T-helper 1 cell treated with Interleukin-12 subunit alpha and Interleukin-12 subunit beta and Interleukin-4 antibody, amounts not matched to agents 30 μg/mL and 1 μg/mL, for 36 hours (primary cell): Measurements from ENCODE around the gene STK32B.

Source experiments
- H3K27ac Mint-ChIP-seq: one replicate; pipeline ENCODE4 v1.8.0; 2021; ENCODE audit warnings: mild to moderate bottlenecking, mixed read lengths
- H3K27me3 Mint-ChIP-seq: one replicate; pipeline ENCODE4 v1.8.0; 2021; ENCODE audit warnings: low read depth, mixed read lengths
- H3K36me3 Mint-ChIP-seq: one replicate; pipeline ENCODE4 v1.8.0; 2021; ENCODE audit warnings: low read depth, mixed read lengths
- H3K4me1 Mint-ChIP-seq: one replicate; pipeline ENCODE4 v1.8.0; 2021; ENCODE audit warnings: low read depth, mixed read lengths
- H3K4me3 Mint-ChIP-seq: one replicate; pipeline ENCODE4 v1.8.0; 2021; ENCODE audit warnings: mild to moderate bottlenecking, moderate library complexity, mixed read lengths
- H3K9me3 Mint-ChIP-seq: one replicate; pipeline ENCODE4 v1.8.0; 2021; ENCODE audit warnings: mixed read lengths

The STK32B gene

DNA sequence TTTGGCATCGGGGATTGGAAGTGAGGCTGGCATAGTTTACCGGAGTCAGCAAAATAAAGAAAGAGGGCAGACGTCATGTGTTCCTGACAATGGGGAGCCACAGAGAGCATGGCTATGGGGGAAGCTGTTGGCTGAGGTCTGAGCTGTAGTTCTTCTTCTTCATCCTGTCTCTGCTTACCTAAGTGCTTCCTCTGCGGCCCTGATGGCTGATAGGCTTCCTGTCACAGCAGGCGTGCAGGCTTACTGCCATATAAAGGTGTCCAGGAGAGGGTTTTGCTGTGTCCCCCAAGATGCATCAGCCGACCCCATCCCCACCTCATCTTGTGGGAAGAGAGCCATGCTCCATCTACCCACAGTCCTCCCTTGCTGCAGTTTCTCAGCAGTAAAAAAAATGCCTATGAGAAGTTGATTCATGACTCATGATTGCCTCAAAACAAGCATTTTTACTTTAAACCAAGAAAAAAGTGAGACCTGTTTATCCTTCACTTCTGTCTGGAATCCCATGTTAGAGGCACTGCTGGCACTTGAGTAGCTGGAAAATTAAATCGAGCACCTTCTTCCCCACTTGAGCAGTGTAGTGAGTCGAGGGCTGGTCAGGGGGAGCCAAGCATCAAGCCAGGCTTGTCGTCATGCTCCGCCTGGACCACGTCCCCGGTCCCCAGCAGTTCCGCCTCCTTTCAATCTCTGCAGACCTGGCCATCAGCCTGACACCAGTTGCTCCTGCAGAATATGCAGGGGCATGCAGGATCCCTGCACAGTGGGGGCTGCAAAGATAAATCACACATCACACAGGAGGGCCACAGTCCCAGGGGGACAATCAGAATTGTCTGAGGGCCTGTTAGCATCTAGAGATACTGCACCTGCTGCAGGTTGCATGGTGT lies 419.3 kb downstream of the STK32B start:
- Mint-ChIP-seq H3K4me1 (no peaks in the 10 kb centered on the region), H3K4me3 (no peak overlapping the region), H3K36me3 (no peaks in the 10 kb centered on the region), H3K9me3 (no peaks in the 10 kb centered on the region), H3K27me3 (no peaks in the 10 kb centered on the region), H3K27ac (no peak overlapping the region)

DNA sequence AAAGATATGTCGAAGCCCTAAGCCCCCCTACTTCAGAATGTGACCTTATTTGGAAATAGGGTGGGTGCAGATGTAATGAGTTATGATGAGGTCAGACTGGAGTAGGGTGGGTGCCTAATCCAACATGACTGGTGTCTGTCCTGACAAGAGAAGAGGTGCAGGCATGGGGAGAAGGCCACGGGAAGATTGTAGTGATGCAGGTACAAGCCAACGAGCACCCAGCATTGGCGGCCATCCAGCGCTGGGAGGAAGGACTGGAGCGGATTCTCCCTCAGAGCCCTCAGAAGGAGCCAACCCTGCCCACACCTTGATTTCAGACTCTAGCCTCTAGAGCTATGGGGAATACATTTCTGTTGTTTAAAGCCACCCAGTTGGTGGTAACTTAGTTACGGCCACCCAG lies 419.9 kb downstream of the STK32B start:
- H3K4me3 Mint-ChIP-seq = no peak overlapping the region
- H3K9me3 Mint-ChIP-seq = no peaks in the 10 kb centered on the region

DNA sequence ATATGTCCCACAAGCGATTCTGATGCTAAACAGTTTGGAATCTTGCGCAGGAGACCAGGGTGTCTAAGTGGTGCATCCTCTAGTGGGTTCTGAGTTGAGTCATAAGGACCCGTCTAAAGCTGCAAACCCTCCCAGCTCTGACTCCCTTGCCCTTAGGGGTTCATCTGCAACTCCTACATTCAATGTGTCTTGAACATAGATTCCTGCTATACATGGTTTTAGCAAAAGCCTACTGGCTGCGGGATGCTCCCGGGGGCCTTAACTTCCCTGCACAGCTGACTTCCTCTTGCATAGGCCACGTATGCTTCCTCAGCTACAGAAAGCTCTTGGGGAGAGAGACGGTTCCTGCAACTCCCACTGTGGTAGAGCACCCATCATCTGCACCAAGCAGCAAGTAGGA lies 420.4 kb downstream of the STK32B start:
- H3K27me3 Mint-ChIP-seq = no peaks in the 10 kb centered on the region

More for the DNA sequence above, 419.9 kb downstream of the STK32B start:
- no peaks in the 10 kb centered on the region for H3K36me3 Mint-ChIP-seq
- no peak overlapping the region for H3K27ac Mint-ChIP-seq
- H3K4me1 Mint-ChIP-seq = no peaks in the 10 kb centered on the region
- H3K27me3 Mint-ChIP-seq = no peaks in the 10 kb centered on the region

DNA sequence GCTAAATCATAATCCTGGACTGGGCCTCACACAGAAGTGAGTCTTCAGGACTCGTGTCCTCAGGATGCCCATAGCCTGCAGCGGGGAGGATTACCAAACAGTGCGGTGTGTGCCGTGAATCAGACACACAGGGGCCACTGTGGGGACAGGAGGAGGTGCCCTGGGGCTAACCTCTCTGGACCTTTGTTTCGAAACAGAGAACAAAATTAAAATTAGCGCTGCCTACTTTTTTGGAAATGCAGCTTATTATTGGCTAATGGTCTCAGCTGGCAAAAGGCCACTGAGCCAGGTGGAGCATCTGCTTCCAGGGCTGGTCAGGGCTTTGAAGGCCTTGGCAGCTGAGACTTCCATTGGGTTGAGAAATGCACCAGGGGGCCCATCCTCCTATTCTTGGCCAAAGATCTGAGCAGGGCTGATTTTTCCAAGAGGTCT lies 420.9 kb downstream of the STK32B start:
- H3K27me3 Mint-ChIP-seq = no peaks in the 10 kb centered on the region
- H3K27ac Mint-ChIP-seq = no peak overlapping the region
- no peak overlapping the region for H3K4me3 Mint-ChIP-seq
- peaks cover 4% of the 10 kb centered on the region for H3K9me3 Mint-ChIP-seq
- no peaks in the 10 kb centered on the region for H3K36me3 Mint-ChIP-seq
- H3K4me1 Mint-ChIP-seq = no peaks in the 10 kb centered on the region

More for the DNA sequence above, 420.4 kb downstream of the STK32B start:
- Mint-ChIP-seq H3K9me3 (peaks cover 4% of the 10 kb centered on the region), H3K4me1 (no peaks in the 10 kb centered on the region), H3K36me3 (no peaks in the 10 kb centered on the region), H3K4me3 (no peak overlapping the region), H3K27ac (no peak overlapping the region)

DNA sequence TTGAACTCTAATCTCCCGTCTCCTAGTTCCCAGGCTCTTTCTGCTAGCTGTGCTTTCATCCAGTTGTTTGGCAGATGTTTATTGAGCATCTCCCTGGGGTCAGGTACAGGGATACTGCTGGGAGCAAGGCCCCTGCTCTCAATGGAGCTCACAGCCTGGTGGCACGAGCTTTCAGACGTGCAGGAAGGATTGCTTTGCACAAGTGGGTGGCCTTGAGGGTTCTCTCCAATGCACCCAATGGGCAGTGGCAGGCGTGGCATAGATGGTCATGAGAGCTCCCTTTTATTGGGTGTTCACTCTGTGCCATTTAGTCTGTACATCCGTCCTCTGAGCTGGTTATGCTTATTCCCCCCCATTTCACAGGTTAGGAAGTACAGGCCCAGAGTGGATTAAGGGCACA lies 421.8 kb downstream of the STK32B start:
- H3K27ac Mint-ChIP-seq = no peak overlapping the region
- H3K27me3 Mint-ChIP-seq = no peaks in the 10 kb centered on the region
- peaks cover 6% of the 10 kb centered on the region for H3K9me3 Mint-ChIP-seq
- H3K4me1 Mint-ChIP-seq = no peaks in the 10 kb centered on the region
- no peaks in the 10 kb centered on the region for H3K36me3 Mint-ChIP-seq
- no peak overlapping the region for H3K4me3 Mint-ChIP-seq

DNA sequence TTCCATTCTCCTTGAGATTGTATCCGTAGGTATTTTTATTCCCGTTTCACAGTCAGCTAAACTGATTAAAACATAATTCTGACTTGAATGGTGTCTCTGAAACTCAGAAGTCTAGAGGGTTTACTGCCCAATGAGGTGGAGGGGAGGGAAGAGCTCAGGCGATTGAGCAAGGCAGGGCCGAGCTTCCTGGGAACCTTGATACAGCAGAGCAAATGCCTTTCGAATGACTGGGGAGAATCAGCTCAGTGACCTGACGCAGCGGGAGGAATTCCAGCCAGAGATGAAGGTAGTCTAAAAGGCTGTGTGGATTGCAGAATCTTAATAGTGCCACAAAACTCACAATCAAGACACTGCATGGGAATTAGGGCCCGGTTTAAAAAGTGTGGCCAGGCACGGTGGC lies 423.5 kb downstream of the STK32B start:
- H3K4me1 Mint-ChIP-seq = no peaks in the 10 kb centered on the region
- no peak overlapping the region for H3K27ac Mint-ChIP-seq
- no peaks in the 10 kb centered on the region for H3K36me3 Mint-ChIP-seq
- no peak overlapping the region for H3K4me3 Mint-ChIP-seq
- H3K27me3 Mint-ChIP-seq = no peaks in the 10 kb centered on the region
- H3K9me3 Mint-ChIP-seq = peaks cover 7% of the 10 kb centered on the region

DNA sequence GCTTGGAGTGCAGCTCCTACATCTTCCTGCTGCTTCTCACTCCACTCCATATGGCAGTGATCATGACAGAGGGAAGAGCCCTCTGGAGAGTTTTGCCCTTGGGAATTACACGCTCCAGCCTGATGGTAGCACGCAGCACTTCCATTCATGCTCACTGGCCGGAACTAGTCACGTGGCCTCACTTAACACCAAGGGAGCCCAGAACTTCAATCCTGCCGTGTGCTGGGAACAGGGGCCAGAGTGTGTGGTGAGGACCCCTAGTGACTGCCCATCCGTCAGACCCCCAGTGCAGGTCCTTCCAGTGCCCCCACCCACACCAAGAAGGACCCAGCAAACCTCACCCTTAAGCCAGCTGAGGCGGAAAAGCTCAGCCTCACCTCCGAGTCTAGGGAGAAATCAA lies 426.3 kb downstream of the STK32B start:
- Mint-ChIP-seq H3K9me3 (peaks cover 7% of the 10 kb centered on the region), H3K27me3 (no peaks in the 10 kb centered on the region), H3K4me3 (no peak overlapping the region), H3K4me1 (no peaks in the 10 kb centered on the region), H3K27ac (no peak overlapping the region), H3K36me3 (no peaks in the 10 kb centered on the region)

DNA sequence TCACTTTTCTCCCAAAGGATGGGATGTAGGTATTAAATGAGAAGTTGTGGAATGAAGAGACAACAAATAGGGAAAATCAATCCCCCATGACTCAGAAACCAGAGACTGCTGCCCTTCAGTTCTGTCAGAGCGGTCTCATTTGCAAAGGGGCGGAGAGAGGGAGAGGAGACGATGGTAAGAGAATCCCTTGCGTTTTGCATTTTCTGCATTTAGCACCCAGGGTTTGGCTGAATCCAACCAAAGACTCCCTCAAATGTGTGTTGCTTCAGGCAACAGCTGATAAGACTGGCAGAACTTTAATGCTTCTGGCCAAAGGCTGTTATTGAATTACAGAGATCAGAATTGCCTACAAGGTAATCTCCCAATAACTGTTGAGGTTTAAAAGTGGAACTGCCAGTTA lies 426.9 kb downstream of the STK32B start:
- Mint-ChIP-seq H3K9me3 (peaks cover 7% of the 10 kb centered on the region), H3K4me1 (no peaks in the 10 kb centered on the region), H3K27me3 (no peaks in the 10 kb centered on the region), H3K27ac (no peak overlapping the region), H3K36me3 (no peaks in the 10 kb centered on the region), H3K4me3 (no peak overlapping the region)

DNA sequence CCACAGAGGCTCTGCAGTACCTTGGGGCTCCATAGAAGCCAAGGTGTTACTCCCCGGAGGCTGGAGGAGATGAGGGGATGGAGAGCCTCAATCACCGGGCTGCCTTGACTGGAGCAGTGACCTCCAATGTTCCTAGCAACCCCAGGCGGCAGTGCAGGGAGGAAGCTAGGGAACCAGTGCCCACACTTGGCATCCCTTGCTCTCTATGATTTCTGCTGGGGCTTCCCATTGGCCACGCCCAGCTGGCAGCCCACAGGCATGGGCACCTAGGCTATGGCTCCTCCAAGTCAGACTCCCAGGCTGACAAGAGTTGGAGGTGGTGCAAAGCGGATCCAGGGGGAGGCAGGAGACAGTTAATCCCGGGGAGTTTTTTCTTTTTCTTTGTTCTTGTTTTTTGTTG lies 427.4 kb downstream of the STK32B start:
- Mint-ChIP-seq H3K27ac (no peak overlapping the region), H3K36me3 (no peaks in the 10 kb centered on the region), H3K9me3 (peaks cover 7% of the 10 kb centered on the region)

DNA sequence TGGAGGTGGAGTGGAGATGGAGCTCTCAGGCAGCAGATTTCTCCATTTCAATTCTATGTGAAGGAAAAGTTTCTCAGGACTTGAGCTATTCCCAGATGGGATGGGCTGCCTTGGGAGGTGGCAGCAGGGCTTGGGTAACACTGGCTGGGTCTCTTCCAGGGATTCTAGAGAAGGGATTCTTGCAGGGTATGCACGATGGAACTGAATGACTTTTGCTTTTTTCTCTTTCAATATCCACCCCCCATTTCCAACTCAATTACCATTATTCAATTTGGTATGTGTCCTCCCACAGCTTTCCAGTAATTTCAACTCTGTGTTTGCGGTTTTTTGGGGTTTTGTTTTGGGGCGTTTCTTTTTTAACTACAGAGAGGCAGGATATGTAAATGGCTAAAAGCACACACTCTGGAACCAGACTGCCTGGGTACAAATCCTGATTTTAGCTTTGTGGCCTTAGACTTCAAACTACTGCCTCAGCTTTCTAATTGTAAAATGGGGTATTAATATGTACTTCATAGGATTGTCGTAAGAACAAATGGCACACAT lies 428.3 kb downstream of the STK32B start:
- H3K4me3 Mint-ChIP-seq = no peak overlapping the region
- H3K4me1 Mint-ChIP-seq = no peaks in the 10 kb centered on the region
- H3K36me3 Mint-ChIP-seq = no peaks in the 10 kb centered on the region
- H3K27me3 Mint-ChIP-seq = no peaks in the 10 kb centered on the region
- H3K27ac Mint-ChIP-seq = no peak overlapping the region
- H3K9me3 Mint-ChIP-seq = peaks cover 7% of the 10 kb centered on the region

More for the DNA sequence above, 427.4 kb downstream of the STK32B start:
- Mint-ChIP-seq H3K4me3 (no peak overlapping the region), H3K27me3 (no peaks in the 10 kb centered on the region), H3K4me1 (no peaks in the 10 kb centered on the region)

DNA sequence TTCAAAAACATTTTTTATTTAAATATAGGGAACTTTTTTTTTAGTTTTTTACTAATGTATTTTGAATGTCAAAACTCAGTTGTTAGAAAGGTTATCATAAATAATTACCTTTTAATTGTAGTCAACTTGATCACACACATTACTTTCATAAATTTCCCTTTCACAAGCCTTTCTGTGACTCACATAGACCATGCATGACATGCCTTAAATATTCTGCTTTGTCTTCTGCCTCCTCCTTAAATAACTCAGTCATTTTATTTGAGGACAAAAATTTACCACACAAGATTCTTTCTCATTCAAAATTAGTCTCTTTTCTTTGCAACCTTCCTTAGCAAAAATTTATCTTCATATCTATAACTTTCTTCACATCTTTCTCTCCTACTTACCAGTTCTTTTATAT lies 437.1 kb downstream of the STK32B start:
- Mint-ChIP-seq H3K4me1 (no peaks in the 10 kb centered on the region), H3K4me3 (no peak overlapping the region), H3K9me3 (peaks cover 20% of the 10 kb centered on the region), H3K36me3 (peaks cover 2% of the 10 kb centered on the region), H3K27ac (no peak overlapping the region), H3K27me3 (no peaks in the 10 kb centered on the region)

DNA sequence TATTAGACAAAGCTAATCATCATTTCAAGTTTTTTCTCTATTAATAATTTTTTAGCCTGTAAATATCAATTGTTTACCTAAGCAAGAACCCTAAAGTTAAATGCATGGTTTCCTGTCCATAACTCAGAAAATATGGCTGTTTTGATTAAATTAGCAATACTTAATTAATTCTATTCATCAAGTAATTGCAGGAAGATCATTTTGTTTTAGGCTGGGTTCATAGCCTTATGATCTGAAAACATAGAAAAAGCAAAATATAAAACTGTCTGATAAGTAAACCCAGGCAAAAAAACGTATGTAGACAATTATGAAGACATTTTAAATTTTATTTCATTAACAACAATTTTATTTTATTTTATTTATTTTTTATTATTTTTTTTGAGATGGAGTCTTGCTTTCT lies 438.0 kb downstream of the STK32B start:
- H3K27ac Mint-ChIP-seq = no peak overlapping the region
- H3K27me3 Mint-ChIP-seq = no peaks in the 10 kb centered on the region
- no peak overlapping the region for H3K4me3 Mint-ChIP-seq

DNA sequence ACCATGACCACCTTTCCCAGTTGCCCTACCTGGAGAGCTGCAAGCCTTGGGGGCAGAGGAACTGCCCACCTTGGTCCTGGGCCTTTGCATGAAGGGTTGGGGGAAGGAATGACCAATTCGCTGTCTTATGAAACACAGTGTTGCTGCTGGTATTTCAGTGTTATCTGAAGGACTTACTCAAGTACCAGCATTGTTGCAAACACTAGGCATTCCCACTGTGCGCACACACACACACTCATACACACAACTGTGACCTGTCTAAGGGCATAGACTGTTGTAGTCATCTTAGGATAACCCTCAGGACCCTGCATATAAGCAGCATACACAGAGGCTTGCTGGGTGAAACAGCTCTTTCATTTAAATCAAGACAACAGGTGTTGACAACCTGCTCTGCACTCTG lies 446.2 kb downstream of the STK32B start:
- Mint-ChIP-seq H3K4me1 (no peaks in the 10 kb centered on the region), H3K9me3 (peaks cover 22% of the 10 kb centered on the region), H3K27me3 (no peaks in the 10 kb centered on the region), H3K4me3 (no peak overlapping the region), H3K27ac (no peak overlapping the region), H3K36me3 (no peaks in the 10 kb centered on the region)

More for the DNA sequence above, 438.0 kb downstream of the STK32B start:
- Mint-ChIP-seq H3K36me3 (peaks cover 2% of the 10 kb centered on the region), H3K4me1 (no peaks in the 10 kb centered on the region), H3K9me3 (peaks cover 23% of the 10 kb centered on the region)

DNA sequence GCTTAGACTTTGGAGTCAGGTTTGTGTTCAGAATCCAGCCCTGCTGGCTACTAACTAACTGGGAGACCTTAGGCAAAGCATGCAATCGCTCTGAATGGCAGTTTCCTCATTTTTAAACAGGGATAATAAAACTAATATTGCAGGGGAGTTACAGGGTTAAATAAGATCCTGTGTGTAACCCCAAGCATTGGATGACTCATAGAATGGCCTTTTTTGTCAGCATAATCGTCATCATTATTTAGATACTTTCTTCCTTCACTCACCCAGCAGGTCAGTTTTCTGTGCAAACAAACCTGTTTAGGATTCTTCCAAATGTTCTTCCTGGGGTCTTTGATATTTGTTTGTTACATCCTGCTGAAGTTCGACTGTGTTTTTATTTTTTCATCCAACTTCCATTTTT lies 448.9 kb downstream of the STK32B start:
- H3K36me3 Mint-ChIP-seq = no peaks in the 10 kb centered on the region
- no peaks in the 10 kb centered on the region for H3K4me1 Mint-ChIP-seq
- H3K4me3 Mint-ChIP-seq = no peak overlapping the region
- no peaks in the 10 kb centered on the region for H3K27me3 Mint-ChIP-seq
- no peak overlapping the region for H3K27ac Mint-ChIP-seq
- peaks cover 14% of the 10 kb centered on the region for H3K9me3 Mint-ChIP-seq

DNA sequence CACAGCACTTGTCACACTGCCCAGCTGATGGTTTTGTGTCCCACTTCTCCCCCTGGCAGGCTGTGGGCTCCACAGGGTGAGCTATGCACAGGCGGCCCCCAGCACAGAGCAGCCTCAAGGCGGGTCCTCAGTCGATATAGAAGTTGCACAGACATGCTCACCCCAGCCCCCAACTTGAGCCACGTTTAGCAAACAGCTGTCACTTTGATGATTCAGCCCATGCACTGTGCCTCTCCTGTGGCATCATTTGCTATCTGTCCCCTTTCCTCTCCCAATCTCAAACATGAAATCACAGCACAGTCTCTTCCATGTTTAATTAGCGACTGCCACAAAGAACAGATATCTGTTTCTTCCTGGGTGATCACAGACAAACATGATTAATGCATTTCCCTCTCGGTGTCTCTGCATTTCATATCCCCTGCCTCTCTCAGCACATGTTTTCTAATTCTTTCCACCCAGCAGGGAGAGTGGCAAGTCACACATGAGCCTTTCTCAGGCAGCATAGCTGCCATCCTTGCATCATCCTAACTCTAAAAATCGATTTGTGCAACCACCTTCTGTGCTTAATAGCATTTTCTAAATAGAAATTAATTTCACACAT lies 452.2 kb downstream of the STK32B start:
- H3K27ac Mint-ChIP-seq = no peak overlapping the region
- H3K4me1 Mint-ChIP-seq = no peaks in the 10 kb centered on the region
- no peak overlapping the region for H3K4me3 Mint-ChIP-seq
- H3K9me3 Mint-ChIP-seq = peaks cover 3% of the 10 kb centered on the region
- H3K36me3 Mint-ChIP-seq = no peaks in the 10 kb centered on the region
- no peaks in the 10 kb centered on the region for H3K27me3 Mint-ChIP-seq
